CD4-positive, alpha-beta T cell treated with Interleukin-17A for 1 hour (primary cell): ENCODE measurements around the gene PARP4.
"Not testable (repeated sequence)": the region's sequence is repeated elsewhere in the genome, so short reads cannot be mapped to it uniquely, and the experiment has no call there.

ENCODE experiments used
- DNase-seq: peaks from one replicate; pipeline ENCODE4 v3.0.0-alpha.2; 2020

PARP4 gene

DNA sequence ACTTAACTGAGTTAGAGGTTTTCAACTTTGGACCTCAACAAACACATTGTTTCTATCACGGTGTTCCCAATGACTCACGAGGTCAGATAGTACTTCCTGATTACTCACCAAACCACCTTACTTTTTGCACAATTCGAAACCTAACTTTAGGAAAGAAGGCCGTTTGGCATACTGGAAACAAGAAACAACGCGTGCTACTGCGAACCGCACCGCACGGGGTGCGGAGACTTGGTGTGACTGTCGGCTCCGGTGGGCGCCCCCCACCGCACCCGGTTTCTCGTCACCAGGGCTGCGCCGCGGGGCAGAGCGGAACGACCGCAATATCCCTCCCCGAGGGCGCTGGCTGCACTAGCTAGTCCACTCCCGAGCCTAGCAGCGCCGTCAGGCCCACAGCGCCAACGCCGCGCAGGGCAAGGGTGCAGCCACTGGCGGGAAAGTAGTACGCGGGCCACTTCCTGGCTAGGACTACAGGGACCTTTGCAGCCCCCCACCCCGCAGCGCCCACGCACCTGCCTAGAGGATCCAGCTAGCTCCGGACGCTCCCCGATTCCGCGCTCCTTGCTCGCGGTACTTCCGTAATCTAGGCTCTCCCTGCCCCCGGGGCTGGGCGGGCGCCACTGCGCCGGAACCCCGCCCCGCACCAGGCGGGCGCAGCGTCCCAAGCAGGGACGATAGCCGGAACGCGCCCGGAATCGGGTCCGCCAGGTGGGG lies at the start of gene PARP4:
Gene PARP4, minus strand, starts transcription at position 582 of the 711 bp plus-strand sequence. CDS start 9,002 bp downstream, outside the sequence.
- DNase-seq, result peak; percentile 65

DNA sequence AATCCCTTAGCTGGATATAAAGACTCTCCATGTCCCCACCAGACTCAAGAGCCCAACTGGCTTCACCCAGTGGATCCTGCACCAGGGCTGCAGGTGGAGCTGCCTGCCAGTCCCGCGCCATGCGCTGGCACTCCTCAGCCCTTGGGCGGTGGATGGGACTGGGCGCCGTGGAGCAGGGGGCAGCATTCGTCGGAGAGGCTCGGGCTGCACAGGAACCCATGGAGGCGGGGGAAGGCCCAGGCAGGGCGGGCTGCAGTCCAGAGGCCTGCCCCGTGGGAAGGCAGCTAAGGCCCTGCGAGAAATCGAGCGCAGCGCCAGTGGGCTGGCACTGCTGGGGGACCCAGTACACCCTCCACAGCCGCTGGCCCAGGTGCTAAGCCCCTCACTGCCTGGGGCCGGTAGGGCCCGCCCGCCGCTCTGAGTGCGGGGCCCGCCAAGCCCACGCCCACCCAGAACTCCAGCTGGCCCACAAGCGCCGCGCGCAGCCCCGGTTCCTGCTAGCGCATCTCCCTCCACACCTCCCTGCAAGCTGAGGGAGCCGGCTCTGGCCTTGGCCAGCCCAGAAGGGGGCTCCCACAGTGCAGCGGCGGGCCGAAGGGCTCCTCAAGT lies 48.1 kb upstream of the PARP4 start:
- DNase-seq, result not testable (repeated sequence)

DNA sequence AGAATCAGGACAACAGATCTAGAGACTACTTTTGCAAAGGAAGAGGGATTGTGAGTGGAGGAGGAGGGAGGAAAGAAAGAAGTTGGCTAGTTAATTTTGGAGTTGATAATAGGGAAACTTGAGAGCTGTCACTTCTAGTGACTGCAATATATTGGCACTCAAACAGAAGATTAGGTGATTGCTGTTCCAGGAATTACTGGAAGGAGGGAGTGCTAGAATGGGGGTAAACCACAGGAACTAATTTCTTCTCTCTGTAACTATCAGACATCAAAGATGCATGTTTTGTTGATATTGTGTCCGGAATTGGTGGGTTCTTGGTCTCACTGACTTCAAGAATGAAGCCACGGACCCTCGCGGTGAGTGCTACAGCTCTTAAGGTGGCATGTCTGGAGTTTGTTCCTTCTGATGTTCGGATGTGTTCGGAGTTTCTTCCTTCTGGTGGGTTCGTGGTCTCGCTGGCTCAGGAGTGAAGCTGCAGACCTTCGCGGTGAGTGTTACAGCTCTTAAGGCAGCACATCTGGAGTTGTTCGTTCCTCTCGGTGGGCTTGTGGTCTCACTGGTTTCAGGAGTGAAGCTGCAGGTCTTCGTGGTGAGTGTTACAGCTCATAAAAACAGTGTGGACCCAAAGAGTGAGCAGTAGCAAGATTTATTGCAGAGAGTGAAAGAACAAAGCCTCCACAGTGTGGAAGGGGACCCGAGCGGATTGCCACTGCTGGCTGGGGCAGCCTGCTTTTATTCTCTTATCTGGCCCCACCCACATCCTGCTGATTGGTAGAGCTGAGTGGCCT lies 47.0 kb upstream of the PARP4 start:
- not testable (repeated sequence) for DNase-seq

DNA sequence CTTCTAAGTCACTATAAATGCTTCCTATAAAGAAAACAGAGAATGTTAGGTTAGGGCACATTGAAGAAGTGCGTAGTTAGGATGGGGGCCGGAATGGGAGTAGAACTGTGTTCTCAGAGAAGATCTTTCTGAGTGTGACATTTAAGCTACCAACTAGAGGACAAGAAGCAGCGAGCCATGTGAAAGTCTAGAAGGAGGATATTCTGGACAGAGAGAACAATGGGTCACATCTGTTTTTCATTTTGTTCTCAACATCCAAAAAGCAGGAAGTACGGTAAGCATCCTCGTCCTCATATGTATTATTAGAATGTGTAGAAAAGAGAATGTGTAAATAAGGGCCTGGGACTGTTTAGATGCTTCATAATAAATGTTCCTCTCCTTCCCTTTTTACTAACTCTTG lies 44.5 kb upstream of the PARP4 start:
- DNase-seq, result no peak

DNA sequence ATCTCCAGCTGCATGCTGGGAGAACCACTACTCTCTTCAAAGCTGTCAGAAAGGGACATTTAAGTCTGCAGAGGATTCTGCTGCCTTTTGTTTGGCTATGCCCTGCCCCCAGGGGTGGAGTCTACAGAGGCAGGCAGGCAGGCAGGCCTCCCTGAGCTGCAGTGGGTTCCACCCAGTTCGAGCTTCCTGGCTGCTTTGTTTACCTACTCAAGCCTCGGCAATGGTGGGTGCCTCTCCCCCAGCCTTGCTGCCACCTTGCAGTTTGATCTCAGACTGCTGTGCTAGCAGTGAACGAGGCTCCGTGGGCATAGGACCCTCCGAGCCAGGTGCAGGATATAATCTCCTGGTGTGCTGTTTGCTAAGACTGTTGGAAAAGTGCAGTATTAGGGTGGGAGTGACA lies 41.3 kb upstream of the PARP4 start:
- DNase-seq, result not testable (repeated sequence)

DNA sequence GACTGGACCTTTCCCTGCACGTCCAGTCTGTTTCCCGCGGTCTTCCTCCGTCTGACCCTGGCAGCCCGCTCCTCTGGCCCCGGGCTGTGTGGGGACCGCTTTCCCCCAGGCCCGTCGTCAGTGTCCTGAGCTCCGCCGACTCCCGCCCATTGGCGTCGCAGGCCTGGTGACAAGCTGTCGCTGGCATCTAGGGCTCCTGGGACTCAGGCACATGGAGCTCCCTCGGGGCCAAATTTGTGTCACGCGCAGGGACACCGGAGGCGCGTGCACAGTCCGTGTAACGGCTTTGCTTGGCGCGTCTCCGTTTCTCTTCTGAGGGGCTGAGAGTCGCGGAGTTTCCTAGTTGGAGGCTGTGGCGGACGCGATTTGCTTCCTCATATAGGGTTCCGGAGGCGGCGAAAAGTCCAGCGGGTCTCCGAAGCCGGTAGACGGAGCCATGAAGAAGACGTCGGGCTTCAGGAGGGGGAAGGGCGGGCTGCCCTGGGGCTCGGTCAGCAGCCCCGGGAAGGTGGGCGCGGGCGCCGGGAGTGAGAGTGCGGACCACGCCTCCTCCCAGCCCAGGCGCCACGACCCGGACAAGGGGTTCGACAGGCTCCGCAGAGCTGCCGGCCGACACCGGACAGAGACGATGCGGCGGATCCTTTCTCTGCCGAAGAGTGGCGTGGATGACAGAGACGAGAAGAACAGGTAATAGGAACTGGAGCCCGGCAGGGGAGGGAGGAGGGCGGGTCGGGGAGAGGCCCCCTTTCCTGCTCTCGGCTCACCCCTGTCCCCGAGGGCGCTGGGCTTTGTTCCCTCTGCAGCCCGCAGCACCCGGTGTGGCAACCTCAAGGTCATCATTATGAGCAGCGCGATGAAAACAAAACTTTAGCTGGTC lies 29.1 kb upstream of the PARP4 start:
- peak; percentile 9 for DNase-seq

DNA sequence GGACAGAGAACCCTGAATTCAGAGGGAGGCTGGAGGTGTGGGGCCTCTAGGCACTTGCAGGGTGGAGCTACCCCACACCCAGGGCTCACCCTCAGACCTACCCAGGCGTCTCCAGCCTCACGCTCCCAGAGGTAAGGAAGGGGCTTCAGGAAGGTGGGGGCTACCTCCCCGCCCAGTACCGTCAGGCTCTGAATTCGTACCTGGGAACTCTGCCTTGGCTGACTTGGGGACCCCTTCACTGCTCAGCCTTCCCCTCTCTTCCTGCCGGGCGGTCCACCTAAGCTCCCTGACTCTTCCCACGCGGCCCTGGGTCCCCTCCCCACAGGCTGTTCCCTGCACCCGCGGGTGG lies 28.5 kb upstream of the PARP4 start:
- DNase-seq, result no peak

DNA sequence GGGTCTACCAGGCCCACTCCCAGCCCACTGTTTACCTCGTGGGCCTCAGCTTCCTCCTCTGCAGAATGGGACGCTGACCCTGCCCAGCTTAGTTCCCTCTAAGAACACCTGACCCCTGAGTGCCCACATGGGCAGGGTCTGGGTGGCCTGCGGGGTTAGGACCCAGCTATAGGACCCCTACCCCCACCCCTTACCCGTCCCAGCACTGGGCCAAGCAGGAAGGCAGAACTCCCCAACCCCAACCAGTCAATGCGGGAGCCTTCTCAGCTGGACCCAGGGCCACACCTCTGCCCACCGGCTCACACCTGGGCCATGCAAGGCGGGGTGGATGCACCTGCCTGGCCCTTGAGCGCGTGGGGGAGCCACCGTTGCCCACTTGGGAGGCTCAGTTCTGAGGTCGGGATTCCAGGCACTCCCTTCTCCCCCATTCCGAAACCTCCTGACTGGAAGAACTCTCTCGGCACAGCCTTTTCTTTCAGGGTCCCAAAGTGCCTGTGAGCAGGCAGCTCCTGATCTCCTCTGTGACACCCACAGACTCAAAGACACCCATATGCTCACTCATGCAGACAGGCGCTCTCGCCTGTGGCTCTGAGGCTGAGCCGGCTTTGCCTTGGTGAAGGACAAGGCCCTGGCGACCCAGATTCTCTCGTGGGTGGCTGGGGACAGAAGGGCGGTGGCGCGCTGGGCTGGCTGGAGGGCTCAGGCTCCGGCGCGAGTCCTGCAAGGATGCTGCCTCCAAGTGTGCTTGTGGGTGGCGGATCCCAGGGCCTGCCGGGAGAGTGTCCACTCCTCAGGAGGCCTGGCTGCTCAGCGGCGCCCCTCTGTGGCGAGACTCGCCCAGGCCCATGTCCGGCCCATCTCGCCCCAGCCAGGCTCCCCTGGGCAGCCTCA lies 27.9 kb upstream of the PARP4 start:
- no peak for DNase-seq

DNA sequence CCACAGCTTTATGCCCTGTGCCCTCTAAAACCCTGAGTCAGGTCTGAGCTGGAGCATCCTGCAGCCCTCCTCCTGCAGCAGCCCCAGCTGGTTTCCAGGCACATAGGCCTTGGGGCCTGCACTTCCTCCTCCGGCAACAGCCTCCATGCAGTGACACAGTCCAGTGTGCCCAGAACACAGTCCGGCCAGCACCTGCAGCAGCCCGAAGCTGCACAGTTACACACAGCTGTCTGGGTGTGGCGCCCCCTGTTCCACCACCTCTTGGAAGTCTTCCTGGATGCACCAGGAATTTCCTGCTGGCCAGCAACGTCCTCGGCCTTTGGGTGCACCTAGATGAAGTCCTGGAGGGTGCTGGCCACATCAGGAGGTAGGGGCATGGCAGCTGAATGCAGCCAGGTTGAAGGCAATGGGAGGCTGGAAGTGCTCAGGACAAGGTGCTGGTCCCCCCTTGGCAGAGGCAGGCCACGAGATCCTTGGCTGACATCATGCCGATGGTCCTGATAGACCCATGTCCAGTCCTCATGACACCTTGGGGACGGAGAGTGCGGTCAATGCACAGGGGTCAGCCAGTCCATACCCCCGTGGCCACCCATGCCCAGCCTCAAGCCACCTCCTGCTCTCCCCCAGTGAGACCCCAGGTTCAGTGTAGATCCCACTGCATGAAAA lies 27.1 kb upstream of the PARP4 start:
- no peak for DNase-seq

DNA sequence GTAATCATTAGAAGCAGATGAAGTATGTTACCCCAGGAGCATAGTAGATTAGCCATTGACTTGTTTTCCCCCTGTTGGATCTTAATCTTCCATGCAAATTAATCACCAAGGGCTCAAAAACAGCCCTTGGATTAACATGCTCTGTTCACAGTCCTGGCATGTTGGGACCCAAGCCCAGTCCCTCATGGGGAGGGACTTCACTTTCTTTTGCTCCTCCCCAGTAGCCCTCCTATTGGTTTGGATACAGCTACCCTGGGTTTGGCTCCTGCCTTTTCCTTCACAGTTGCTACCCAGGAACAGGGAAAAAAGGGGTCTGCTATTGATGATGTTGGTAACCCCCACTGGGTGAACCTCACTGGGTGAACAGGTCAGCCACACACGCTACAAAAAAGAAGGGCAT lies 16.9 kb upstream of the PARP4 start:
- no peak for DNase-seq

DNA sequence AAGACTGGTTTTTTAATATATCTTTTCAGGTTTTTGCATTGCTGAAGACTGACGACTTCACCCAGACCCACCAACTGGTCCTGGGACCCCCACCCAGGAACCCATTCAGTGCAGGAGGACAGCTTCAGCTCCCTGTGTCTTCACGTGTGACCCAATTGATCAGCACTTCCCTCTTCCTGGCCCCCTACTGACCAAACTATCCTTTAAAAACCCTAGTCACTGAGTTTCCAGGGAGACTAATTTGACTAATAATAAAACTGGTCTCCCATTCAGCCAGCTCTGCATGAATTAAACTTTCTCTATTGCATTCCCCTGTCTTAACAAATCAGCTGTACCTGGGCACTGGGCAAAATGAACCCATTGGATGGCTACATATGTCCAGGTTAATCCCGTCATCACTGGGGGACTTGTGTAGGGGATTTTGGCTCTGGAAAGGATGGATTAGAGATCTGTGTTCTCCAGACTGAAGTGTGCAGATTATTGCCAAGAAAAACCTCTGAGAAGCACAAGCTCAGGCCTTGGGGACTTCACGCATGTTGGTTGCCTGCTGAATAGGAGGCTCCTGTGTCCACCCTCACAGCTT lies 16.3 kb upstream of the PARP4 start:
- no peak for DNase-seq

DNA sequence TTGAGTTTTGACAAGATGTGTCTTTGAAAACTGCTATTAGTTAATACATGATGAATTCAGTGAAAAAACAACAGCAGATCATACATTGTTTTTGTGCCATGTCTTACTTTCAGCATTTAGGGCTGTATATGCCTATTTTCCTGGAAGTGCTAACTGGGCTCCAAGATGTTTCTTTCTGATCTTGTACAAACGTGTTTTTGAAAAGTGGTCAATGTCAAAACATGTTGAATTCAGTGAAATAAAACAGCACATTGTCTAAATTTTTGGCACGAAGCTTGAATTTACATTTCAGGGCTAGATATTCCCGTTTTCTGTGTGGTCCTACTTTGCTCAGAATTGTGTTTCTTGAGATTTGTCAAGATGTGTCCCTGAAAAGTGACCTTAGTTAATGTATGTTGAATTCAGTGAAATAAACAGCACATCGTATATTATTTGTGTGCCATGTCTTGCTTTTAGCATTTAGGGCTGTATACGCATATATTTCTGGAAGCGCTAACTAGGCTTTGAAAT lies 14.7 kb upstream of the PARP4 start:
- no peak for DNase-seq

DNA sequence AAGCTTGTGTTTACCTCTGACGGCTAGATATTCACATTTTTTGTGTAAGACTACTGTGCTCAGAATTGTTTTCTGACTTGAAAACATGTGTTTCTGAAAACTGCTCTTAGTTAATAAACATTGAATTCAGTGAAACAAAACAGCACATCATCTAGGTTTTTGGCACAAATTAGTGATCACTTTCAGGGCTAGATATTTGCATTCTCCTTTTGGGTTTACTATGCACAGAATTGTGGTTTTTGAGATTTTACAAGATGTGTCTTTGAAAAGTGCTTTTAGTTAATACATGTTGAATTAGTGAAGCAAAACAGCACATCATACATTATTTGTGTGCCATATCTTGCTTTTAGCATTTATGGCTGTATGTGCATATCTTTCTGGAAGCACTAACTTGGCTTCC lies 8.2 kb upstream of the PARP4 start:
- DNase-seq, result no peak

DNA sequence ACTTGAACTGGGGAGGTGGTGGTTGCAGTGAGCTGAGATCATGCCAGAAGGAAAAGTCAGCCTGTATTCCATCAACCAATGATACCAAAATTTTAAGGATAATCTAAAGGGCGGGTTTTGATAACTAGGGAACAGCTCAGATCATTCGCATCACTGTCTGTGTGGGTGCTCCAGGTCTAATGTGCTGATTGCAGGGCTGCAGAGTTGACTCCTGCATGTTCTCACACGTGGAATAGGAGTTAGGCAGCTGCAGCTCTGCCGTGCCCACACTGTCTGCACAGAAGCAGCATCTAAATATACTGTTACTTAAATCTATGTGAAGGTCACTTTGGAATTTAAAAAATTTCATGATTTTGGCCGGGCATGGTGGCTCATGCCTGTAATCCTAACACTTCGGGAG lies 4.3 kb upstream of the PARP4 start:
- DNase-seq, result no peak

DNA sequence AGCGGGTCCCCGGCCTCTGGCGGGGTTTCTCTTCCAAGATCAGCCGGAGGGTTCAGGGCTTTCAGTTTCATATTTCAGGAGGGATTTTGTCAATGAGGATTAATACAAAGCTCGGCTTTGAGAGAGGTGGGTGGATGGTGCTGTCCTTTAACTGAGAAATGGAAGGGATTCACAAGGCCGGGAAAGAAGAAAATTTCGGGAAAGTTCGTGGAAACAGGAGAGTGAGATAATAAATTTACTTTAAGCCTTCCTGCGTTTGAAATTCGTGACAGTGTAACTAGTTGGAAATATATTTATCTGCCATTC lies 283 bp upstream of the PARP4 start:
- DNase-seq, result no peak

DNA sequence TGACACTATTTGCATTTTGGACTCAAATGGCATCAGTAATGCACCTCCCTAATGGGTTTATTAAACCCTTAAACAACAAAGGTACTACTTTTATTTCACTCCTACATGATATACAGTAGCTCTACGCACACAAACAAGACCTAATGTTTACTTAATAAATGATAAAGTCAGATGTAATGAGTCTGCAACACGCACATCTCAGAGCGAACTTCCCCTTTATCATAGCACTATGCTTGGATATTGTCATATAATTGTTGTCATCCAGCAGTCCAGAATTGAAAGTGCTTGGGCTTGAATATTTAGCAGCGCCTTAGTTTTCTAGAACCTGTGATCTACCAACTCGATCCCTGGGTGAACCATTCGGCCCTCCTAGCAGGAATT lies 772 bp downstream of the PARP4 start:
- no peak for DNase-seq

DNA sequence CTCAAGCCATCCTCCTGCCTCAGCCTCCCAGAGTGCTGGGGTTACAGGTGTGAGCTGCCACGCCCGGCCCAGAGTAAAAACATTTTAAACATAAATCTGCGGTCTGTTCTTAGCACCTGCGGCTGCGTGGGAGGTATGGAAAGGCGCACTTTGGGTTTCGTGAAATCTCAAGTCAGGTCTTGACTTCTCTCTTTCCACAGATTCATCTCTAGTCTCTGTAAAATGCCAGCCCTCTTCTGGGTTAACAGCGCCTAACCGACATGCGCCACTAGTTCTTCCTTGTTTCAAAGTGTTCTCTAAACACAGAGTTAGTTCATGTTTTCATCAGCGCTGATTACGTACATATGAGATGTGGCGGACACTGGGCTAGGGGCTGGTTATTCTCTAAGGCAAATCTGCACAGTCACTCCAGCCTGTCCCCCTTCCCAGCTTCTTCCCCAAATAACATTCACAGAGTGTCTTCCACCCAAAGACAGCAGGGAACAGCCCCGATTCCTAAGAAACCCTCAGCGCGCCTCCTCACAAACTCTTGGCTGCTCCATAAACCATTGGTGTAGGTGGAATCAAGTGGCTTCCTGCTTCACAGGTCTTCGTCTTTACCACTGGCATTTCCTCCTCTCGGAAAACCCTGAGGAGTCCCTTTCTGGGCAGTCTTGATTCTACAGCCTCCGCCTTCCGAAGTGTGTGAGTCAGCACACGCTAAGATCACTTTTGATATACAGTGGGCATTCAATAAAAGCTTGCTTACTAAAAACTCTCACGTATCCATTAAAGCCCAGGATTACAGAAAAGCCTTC lies 1.4 kb downstream of the PARP4 start:
- DNase-seq, result peak; percentile 56

DNA sequence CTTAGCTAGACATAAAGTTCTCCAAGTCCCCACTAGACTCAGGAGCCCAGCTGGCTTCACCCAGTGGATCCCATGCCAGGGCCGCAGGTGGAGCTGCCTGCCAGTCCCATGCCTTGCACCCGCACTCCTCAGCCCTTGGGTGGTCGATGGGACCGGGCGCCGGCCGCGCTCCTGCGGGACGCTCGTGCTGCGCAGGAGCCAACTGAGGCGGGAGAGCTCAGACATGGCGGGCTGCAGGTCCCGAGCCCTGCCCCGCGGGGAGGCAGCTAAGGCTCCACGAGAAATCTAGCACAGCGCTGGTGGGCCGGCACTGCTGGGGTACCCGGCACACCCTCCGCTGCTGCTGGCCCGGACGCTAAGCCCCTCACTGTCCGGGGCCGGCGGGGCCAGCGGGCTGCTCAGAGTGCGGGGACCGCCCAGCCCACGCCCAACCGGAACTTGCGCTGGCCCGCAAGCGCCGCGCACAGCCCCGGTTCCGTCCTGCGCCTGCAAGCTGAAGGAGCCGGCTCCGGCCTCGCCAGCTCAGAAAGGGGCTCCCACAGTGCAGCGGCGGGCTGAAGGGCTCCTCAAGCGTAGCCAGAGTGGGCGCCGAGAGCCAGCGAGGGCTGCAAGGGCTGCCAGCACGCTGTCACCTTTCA lies 5.8 kb downstream of the PARP4 start:
- DNase-seq, result no peak

DNA sequence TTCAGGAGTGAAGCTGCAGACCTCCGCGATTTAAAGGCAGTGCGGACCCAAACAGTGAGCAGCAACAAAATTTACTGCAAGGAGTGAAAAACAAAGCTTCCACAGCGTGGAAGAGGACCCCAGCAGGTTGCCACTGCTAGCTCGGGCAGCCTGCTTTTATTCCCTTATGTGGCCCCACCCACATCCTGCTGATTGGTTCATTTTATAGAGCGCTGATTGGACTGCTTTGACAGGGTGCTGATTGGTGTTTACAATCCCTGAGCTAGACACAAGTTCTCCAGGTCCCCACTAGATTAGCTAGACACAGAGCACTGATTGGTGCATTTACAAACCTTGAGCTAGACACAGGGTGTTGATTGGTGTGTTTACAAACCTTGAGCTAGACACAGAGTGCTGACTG lies 6.3 kb downstream of the PARP4 start:
- DNase-seq, result not testable (repeated sequence)

DNA sequence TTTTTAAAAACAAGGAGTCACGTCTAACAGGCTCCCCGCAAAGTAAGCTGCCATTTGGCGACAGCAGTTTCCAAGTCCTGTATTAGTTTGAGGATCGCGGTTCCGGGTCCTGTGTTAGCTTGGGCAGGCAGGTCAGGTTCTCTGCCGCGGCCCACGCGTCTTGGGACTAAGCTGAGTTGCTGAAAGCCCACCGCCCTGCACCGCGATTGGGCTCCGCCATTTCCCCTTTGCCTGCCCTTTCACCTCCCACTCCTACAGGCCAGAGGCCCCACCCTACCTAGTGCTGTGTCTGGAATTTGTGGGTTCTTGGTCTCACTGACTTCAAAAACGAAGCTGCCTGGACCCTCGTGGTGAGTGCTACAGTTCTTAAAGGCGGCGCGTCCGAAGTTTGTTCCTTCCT lies 6.8 kb downstream of the PARP4 start:
- no peak for DNase-seq
